ENCODE measurements around the gene ZNF839.
"Not testable (repeated sequence)": the region's sequence is repeated elsewhere in the genome, so short reads cannot be mapped to it uniquely, and the experiment has no call there.

Gene ZNF839

DNA sequence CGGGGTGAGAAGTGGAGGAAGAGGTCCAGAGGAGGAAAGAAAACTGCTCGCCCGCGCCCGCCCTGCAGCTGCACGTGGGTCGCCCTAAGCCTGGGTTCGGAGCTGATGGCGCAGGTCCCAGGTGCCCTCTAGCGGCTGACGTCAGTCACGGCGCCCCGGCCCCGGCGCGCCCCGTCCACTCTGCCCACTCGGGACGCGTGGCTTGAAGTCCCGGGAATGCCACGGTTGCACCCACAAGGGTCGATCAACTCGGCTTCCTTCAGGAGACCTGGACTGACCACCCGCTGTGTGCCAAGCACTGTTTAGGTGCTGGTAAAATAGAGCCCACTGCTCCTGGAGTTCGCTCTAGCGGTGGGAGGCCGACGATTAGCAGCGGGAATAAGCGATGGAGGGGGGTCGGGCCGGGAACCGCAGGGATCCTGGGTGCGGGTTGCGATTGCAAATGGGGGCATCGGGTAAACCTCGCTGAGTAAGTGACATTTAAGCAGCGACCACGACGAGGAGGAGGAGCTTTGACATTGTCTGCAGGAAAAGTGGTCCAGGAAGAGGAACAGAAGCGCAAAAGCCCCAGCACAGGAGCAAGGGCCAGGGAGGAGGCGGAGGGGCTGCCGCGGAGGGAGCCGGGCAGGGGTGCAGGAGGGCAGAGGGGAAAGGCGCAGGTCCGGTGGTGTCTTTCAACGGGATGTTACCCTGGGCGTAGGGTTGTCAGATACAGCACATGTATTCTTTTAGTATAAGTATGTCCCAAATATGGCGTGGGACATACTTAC is 5.1 kb upstream of the ZNF839 start:
- peak; percentile 88 for DNase-seq
- peak; percentile 69 for ATAC-seq

DNA sequence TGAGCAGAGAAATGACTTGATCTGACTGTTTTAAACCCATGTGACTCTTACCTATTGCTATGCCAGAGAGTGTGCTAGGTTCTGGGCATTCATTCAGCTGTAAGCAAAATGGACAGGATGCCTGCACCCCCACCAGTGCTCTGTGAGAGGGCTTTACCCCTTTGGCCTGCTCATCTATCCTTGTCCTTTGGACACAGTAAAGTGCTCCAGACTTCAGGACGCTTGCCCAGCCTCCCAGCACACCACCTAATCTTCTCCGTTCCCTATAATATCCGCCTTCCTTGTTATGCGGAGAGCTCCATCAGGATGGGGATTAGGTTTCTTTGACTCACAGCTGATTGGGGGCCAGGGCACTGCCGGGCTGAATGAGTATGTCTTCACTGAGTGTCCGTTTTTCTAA is 4.4 kb upstream of the ZNF839 start:
- ATAC-seq (no peak), DNase-seq (no peak)

DNA sequence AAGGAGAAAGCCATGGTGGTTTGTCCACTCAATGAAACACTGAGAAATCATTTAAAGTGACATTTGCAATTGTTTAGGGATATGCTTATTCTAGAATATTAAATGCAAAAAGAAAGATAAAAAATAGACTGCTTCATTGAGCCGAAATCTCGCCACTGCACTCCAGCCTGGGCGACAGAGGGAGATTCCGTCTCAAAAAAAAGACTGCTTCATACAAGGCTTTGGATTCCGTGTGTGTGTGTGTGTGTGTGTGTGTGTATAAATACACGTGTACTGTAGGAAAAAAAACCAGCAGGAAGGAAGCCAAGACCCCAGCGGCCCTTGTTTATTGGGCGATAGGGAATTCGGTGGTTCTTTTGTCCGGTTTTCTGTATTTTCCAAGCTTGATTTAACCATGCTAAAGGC is 3.2 kb upstream of the ZNF839 start:
- no peak for DNase-seq
- no peak for ATAC-seq

DNA sequence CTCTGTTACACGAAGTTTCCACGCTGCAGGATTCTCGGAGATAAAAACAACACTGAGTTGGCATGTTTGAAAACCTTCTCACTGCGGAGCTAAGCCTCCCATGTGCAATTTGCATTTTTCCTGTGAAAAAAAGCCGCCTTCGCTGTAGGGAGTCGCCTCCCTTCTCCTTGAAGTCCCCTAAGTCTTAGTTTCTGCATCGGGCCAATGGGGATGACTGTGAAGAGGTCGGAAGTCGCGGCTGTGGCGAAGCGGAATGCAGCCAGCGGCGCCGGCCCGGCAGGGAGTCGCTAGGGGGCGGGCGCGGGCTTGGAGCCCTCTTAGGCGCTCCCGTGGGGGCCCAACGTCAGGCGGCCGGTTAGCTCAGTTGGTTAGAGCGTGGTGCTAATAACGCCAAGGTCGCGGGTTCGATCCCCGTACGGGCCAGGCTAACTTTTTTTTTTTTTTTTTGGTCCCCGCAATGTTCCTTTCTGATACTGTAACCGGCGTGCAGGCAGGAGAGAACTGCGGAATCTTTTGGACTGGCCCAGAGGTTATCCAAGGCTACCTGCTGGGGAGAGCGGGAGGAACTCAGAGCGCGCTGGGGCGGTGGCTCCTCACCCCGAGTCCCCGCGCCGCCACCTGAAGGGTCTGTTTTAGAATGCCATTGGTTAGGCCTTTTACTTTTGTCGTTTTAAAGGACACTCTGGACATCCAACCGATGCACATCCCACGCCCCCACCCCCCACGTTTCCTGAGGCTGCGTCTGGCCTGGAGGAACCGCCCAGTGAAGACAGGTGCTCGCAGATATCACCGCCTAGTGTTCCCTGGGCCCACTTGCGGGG is 2.6 kb upstream of the ZNF839 start:
- peak; percentile 94 for DNase-seq

DNA sequence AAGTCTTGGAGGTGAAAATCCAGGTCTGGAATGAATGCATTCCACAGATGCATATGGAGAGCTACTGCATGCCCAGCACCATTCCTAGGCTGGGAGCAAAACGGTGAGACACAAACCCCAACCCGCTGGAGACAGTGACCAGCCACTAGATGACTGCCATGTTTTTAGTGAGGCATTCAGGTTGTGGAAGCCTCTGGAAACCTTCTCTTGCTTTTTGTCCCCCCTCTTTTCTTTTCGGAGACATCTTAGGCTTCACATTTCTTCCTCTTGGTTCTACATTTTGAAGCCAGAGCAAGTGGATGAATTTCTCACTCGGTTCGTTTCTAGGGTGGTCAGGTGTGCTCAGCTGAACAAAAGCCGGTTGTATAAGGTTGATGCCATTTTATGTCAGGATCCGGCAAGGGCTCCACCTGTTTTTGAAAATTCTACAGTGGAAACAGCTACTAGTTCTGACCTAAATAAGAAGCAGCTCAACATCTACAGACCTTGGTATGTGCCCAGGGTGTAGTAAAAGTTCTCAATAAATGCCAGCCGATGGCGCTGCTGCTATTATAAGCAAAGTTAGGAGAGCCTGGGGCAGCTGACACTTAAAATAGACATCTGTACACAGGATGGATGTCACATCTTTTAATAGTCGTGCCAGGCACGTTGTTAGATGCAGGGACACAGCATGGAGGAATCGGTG is 1.8 kb upstream of the ZNF839 start:
- ATAC-seq = no peak
- DNase-seq = no peak

More for the DNA sequence above, 2.6 kb upstream of the ZNF839 start:
- peak; percentile 77 for ATAC-seq

DNA sequence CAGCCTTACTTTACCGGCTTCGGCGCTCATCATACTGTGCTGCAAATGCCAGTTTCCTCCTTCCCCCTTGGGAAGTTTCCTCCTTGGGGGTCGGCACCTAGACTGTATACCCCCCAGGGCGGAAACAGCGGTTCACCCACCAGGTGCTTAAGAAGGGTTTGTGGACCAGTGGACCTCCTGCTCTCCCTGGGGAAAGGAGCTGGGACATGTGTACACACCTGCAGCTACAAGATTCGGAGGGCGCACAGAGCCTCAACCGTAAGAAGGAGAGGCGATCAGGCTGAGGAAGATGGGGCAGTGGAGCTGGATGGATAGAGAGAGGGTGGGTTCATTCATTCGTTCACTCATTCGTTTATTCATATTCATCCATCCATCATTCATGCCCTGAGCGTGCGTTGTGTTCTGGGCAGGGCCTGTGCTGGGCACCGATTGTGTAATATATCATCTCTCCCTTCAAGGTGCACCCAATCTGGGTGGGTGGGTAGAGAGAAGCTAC is 717 bp upstream of the ZNF839 start:
- ATAC-seq (no peak), DNase-seq (no peak)

DNA sequence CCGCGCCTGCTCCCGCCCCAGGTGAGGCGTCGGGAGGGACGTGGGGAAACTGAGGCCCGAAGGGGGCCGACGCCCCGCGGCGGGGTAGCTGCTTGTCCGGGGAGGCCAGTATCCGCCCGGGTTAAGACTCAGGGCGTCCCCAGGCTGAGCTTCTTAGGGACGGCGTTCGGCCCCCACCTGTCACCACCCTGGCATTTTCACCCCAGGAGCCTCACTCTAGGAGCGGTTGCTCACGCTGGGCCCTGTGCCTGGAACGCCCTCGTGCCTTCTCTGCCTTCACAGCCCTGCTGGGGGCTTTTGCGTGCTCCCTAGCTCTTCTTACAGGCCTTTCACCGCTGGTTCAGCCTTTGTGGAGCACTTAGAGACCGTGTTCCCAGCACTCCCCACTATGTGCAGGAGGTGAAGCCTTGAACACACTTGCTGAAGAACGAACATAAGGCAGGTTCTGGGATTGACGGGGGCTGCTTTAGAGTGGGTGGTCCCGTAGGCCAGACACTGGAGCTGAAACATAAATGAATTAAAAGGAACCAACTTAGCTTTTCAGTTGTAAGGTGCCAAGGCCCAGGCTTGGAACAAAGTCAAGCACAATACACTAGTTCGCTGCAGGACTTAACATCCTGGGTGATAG is 601 bp downstream of the ZNF839 start:
- ATAC-seq = peak; percentile 22
- peak; percentile 43 for DNase-seq

DNA sequence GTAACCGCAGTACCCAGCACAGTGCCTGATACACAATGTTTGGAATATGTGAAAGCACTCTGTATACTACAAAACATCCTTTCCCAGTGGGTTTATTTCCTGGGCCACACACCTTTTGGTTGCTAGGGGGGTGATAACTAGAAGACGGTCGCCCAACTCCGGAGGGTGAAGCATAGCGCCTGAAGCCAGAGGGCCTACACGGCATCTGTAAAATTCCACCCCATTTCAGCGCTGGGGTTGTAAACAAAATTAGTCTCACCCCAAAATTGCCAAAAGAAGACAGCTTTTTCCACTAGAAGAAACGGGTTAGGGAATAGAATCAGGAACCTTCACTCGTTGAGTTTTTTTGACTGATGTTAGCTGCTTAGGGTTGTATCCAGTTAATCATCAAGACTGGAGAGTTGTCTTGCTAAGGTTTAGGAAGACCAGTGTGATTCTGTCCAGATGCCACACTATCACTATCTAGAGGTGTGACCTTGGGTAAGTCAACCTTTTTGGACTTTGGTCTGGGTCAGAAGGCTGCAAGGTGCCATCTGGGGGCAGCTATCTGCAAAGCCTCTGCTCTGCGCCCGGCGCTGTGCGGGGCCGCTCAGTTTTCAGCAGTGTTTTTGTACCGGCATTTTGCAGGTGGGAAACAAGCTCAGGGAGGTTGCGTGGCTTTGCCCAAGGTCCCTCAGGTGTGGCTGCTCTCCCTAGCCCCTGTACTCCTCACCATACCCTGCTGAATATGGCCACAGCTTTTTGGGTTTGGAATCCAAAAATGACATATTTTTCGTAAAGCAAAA is 1.3 kb downstream of the ZNF839 start:
- DNase-seq (no peak), ATAC-seq (no peak)

DNA sequence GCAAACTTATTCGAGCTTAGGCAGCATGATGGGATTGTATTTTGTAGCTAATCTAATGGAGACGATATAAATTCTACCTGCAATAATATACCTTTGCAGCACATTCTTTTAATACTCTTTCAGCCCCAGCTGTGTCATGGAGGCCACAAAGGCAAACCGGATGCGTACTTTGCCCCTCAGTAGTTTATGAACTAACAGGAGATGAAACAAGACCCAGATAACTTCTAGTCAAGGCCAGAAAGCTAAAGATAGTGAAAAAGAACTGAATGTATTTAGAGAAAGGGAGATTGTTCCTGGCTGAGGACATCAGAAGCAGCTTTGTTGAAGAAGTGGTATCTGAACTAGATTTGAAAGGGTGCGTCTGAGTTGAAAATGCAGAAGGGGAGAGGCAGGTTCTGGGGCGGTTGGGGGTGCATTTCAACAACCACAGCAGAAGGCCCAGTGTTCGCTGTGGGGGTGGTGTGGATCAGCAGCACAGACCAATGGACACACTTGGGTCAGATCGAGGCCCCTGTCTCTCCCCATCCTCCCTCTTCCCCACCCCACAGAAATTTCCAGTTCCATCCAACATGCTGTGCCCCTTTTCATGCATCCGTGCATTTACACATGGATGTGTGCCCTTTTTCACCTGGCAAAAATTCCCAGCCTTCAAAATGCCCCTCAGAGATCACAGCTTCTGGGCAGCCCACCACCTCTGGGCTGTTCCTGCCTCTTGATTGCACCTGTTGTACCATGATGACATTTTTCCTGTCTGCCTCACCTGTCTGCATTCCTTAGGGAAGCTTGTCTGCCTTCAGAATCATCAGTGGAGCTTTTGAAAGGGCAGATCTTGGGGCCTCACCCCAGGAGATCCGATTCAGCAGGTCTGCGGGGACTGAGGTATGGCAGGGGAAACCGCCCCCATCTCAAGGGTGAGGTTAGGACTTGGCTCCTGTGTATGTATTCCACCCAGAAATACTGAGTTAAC is 2.2 kb downstream of the ZNF839 start:
- no peak for DNase-seq
- ATAC-seq = no peak

DNA sequence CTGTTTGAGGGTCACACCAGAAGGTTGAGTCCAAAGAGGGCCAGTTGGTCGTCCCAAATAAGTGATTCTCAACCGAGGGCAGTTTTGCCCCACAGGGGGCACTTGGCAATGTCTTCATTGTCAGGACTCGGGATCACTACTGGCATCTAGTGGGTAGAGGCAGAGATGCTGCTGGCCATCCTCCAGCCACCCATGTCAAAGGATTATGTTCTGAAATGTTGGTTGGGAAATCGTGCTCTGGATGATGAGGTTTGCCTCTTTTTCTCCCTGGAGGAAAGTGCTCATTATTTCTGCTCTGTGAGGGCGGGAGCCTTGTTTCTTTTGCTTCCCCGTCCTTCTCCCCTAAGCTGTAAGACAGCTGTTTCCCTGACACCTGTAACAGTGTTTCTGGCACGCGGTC is 3.6 kb downstream of the ZNF839 start:
- no peak for ATAC-seq
- DNase-seq = peak; percentile 37

DNA sequence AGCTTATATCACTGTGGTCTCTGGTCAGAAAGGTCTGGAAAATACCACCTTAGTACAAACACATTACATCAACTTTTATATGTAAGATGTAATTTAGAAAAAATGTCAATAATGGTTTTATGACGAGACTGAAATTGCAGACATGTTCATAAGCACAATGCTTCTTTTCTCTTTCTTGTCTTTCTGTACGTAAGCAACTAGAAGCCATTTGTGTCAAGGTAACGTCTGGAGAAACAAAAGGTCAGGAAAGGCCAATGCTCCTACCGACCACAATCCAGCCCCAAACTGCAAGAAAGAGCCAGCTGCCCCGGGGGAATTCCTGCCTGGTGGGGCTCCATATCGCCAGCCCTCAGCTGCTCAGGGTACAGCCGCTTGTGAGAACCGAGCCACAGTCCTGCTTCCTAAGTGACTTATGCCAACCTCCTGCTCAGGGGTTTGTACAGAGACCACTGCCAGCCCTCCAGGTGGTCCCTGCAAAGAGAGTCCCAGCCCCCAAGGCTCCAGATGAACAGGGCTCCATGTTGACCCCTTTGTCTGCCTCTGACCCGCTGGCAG is 6.3 kb downstream of the ZNF839 start:
- no peak for DNase-seq

DNA sequence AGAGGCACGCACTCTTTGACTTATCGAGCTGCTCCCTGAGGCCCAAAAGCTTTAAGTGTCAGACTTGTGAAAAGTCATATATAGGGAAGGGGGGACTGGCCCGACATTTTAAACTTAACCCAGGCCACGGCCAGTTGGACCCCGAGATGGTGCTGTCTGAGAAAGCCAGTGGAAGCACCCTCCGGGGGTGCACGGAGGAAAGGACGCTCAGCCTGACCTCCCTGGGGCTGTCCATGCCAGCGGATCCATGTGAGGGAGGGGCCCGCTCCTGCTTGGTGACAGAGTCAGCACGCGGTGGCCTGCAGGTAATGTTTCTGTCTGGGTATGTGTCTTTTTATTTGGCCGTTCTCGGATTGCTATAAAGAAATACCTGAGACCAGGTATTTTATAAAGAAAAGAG is 7.0 kb downstream of the ZNF839 start:
- ATAC-seq (no peak), DNase-seq (no peak)

More for the DNA sequence above, 6.3 kb downstream of the ZNF839 start:
- no peak for ATAC-seq

DNA sequence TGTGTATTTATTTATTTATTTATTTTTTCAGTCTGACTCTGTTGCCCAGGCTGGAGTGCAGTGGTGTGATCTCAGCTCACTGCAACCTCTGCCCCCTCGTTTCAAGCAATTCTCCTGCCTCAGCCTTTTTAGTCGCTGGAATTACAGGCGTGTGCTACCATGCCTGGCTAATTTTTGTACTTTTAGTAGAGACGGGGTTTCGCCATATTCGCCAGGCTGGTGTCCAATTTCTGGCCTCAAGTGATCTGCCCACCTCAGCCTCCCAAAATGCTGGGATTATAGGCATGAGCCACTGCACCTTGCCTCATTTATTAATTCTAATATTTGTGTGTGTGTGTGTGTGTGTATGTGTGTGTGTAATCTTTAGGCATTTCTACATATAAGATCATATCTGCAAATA is 9.8 kb downstream of the ZNF839 start:
- DNase-seq, ATAC-seq: not testable (repeated sequence)

DNA sequence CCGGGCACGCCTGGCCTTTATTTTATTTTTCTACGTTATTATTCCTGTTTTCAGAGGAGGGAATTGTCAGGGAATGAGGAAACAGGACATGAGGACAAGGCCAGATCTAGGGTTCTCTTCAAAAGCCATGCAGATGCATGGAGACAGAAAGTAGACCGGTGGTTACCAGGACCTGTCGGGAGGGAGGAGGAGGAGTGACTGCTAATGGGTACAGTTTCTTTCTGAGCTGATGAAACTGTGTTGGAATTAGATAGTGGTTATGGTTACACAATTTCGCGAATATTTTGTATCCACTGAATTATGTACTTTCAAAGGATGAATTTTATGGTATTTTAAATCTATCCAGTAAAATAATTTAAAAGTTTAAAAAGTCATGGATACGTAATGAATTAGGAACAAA is 11.3 kb downstream of the ZNF839 start:
- no peak for ATAC-seq

DNA sequence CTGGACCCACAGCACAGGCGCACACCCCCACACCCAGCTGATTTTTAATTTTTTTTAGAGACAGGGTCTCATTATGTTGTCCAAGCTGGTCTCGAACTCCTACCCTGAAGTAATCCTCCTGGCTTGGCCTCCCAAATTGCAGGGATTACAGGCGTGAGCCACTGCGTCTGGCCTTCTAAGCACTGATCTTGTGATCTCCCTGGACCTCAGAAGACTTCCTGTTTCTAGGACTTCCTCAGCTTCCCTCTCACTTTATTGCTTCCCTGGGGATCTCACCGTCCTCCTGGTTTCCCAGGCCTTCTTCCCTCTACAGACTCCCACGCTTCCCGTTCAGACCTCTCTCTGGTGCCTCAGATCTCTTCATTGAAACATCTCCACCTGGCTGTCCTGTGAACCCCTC is 13.8 kb downstream of the ZNF839 start:
- ATAC-seq (no peak), DNase-seq (no peak)

More for the DNA sequence above, 11.3 kb downstream of the ZNF839 start:
- no peak for DNase-seq

DNA sequence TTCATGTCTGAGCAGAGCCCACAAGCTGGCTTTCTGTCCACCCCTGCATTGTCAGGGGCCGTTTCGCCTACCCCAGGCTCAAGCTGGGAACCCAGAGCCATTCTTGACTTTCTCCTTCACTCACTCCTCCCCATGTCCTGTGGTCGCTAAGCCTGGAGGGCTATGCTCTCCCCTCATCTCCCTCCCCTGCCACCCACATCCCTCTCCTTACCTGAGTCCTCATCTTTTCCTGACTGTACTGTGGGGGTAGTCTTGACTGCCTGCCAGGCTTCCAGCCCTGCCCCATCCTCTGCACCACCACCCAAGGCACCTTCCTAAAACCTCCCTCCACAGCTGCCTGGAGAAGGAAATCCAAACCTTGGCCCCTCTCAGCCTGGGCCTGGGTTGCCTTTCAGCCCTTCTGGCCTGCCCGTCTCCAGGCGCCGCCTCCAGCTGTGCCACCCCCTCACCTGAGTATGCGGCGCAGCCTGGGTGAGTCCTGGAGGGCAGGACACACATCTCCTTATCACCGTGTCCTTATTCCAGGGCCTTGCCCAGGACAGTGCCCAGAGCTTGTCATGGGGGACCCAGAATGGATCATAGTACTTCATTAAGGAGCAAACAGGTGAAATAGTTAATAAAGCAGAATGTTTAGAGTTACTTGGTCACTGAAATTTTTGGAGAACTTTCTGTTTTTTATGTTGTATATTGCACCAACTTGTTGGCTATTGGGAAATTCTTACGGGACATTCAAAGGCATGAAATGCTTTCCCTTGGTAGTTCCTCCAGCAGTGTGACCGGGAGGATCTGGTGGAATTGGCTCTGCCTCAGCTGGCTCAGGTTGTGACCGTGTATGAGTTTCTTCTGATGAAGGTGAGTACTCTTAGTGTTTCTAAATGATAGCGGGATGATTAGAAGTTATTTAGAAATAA is 14.5 kb downstream of the ZNF839 start:
- ATAC-seq (no peak), DNase-seq (no peak)

DNA sequence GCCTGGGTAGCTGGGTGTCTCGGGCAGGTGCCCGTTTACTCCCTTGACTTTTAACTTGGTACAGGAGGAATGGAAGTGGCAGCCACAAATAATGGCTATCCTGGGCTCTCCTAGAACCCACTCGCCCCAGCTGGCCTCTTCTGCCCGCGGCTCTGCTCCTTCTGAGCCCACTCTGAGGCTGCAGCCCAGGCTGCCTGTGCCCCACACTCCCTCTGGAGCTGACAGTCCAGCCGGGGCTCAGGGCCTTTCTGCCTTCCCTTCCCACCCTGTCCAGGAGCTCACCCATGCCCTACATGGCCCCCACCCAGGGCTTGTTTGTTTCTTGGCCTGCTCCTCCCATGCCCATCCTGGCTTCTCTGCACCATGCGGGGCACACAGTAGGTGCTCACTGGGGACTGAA is 15.6 kb downstream of the ZNF839 start:
- DNase-seq (no peak), ATAC-seq (no peak)

DNA sequence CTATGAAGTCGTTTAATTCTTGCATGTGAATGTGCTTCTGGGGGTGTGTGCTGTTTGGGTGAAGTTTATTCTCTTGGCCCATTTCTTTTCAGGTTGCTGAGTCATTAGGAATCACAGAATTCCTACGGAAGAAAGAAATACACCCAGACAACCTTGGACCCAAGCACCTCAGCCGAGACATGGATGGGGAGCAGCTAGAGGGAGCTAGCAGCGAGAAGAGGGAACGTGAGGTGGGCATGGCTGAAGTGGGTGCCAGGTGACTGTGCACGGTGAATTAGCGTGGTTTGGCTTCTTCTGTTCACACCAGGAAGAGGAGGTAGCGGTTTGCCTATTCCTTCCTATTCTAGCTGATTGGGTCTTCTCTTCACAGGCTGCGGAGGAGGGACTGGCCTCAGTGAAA is 19.2 kb downstream of the ZNF839 start:
- ATAC-seq (no peak), DNase-seq (no peak)

DNA sequence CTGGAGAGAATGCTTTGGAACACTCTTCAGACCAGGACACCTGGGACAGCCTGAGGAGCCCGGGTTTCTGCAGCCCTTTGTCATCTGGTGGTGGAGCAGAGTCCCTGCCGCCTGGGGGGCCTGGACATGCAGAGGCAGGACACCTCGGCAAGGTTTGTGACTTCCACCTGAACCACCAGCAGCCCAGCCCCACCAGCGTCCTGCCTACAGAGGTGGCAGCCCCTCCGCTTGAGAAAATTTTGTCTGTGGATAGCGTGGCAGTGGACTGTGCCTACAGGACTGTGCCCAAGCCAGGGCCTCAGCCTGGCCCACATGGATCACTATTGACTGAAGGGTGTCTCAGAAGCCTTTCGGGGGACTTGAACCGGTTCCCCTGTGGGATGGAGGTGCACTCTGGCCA is 22.0 kb downstream of the ZNF839 start:
- ATAC-seq = no peak
- no peak for DNase-seq
